A673 (cell line): Measurements from ENCODE around the gene TSPAN3. TPM values are rescaled to one million over a fixed set of nuclear protein-coding genes. Genes with fewer than 3 reads are reported as not detected.

Experiments used
- BruUV-seq: library from RNA; stranded (reverse); fragments of 400-500 nt; replicated peaks from 2 replicates; lab custom pipeline; 2021; lab: Mats Ljungman, UMichigan
- CTCF ChIA-PET: fragments of 300-600 bp; sonication (Branson Sonifier 250); formaldehyde crosslinking; loops from one replicate; lab custom pipeline; 2022; ENCODE audit warnings: antibody characterized with exemption; lab: Charles Lee
- POLR2A ChIA-PET: fragments of 300-600 bp; sonication (Branson Sonifier 250); formaldehyde crosslinking; loops from one replicate; lab custom pipeline; 2022; ENCODE audit warnings: antibody characterized with exemption; ENCODE audit not compliant: low non-redundant PET; lab: Charles Lee
- DNase-seq: peaks from one replicate; pipeline ENCODE4 v3.0.0-alpha.2; 2015; ENCODE audit warnings: low spot score
- H3K27ac ChIP-seq: fragments of 200-600 bp; sonication (generic); 2 replicates; pipeline ENCODE4 v1.5.1; 2016; ENCODE audit warnings: mixed run types, low read depth, mild to moderate bottlenecking, mixed read lengths, antibody characterized with exemption, low read length; ENCODE audit not compliant: poor library complexity, severe bottlenecking
- H3K27me3 ChIP-seq: fragments of 200-600 bp; sonication (generic); replicated peaks from 2 replicates; pipeline ENCODE4 v1.6.1; 2017; ENCODE audit warnings: mixed run types, low read depth, mild to moderate bottlenecking, mixed read lengths, antibody characterized with exemption, low read length; ENCODE audit not compliant: insufficient read depth, poor library complexity
- H3K36me3 ChIP-seq: fragments of 200-600 bp; sonication (generic); 2 replicates; pipeline ENCODE4 v1.6.1; 2016; ENCODE audit warnings: mixed run types, mild to moderate bottlenecking, mixed read lengths, antibody characterized with exemption, low read length; ENCODE audit not compliant: insufficient read depth, poor library complexity, severe bottlenecking
- H3K4me1 ChIP-seq: fragments of 200-600 bp; sonication (generic); 2 replicates; pipeline ENCODE4 v1.6.1; 2017; ENCODE audit warnings: mixed run types, mild to moderate bottlenecking, mixed read lengths, antibody characterized with exemption, low read length; ENCODE audit not compliant: insufficient read depth, poor library complexity, severe bottlenecking
- H3K4me3 ChIP-seq: fragments of 200-600 bp; sonication (generic); 2 replicates; pipeline ENCODE4 v1.5.1; 2016; ENCODE audit warnings: low read depth, mixed run types, mild to moderate bottlenecking, mixed read lengths, low read length; ENCODE audit not compliant: poor library complexity, severe bottlenecking
- H3K9me3 ChIP-seq: fragments of 200-600 bp; sonication (generic); 2 replicates; pipeline ENCODE4 v1.6.1; 2016; ENCODE audit warnings: mixed run types, low read depth, mild to moderate bottlenecking, mixed read lengths, antibody characterized with exemption, low read length; ENCODE audit not compliant: poor library complexity, severe bottlenecking
- CTCF ChIP-seq: fragments of 300-800, 200-600 bp; sonication (generic); conservative IDR thresholded peaks from 2 replicates; pipeline ENCODE4 v1.5.1; 2017; ENCODE audit warnings: low read depth, mild to moderate bottlenecking, antibody characterized with exemption, low read length, moderate library complexity, mixed read lengths
- EZH2 ChIP-seq: fragments of 200-600 bp; sonication (generic); IDR thresholded peaks from 2 replicates; pipeline ENCODE4 v1.6.1; 2017; ENCODE audit warnings: borderline replicate concordance, low read depth, mild to moderate bottlenecking, mixed read lengths, antibody characterized with exemption, low read length; ENCODE audit not compliant: poor library complexity, severe bottlenecking
- intact Hi-C: fragments of 100-400 bp; cut with micrococcal nuclease; formaldehyde crosslinking; loops from one replicate; pipeline ENCODE4 v1.10.0; 2022; ENCODE audit not compliant: unreplicated experiment
- total RNA-seq: library from RNA; stranded (reverse); gene quantifications from 2 replicates; pipeline ENCODE4 v1.2.3, GENCODE V29; 2021

The TSPAN3 gene
- total RNA-seq, 1 experiment from 2014 or later = 224 TPM

- no TSS peak for BruUV-seq
- POLR2A ChIA-PET = no interaction called here
- peaks cover 6% of the 10 kb centered on the region for H3K4me1 ChIP-seq
- H3K4me3 ChIP-seq = no peak overlapping the region
- CTCF ChIA-PET = no interaction called here
- H3K27ac ChIP-seq = no peak overlapping the region
- H3K9me3 ChIP-seq = no peaks in the 10 kb centered on the region
- TF ChIP-seq CTCF = no peak
- TF ChIP-seq EZH2 = no peak
- intact Hi-C loops = no loop called here
- no peaks in the 10 kb centered on the region for H3K27me3 ChIP-seq
- DNase-seq = no peak
- H3K36me3 ChIP-seq = no peaks in the 10 kb centered on the region
These were observed 25.2 kb upstream of the TSPAN3 start for GRCh38 chr15:77096138-77096537.

- peak; percentile 61 for TF ChIP-seq CTCF
- no peak for TF ChIP-seq EZH2
- Histone ChIP-seq H3K36me3 (no peaks in the 10 kb centered on the region), H3K27me3 (no peaks in the 10 kb centered on the region), H3K27ac (no peak overlapping the region), H3K9me3 (no peaks in the 10 kb centered on the region), H3K4me3 (no peak overlapping the region), H3K4me1 (peaks cover 6% of the 10 kb centered on the region)
- intact Hi-C loops = no loop called here
- POLR2A ChIA-PET = no interaction called here
- BruUV-seq = no TSS peak
- peak; percentile 45 for DNase-seq
- CTCF ChIA-PET = interaction anchor here (0.6 kb wide), 1 partner anchor 380 kb away, joined by 4 read pairs; no protein-coding TSS in a partner anchor
These were observed 23.6 kb upstream of the TSPAN3 start for GRCh38 chr15:77094397-77095030.

GRCh38 chr15:77093436-77093835, 22.5 kb upstream of the TSPAN3 start:
- POLR2A ChIA-PET = no interaction called here
- H3K27ac ChIP-seq = no peak overlapping the region
- BruUV-seq = no TSS peak
- no peak overlapping the region for H3K4me3 ChIP-seq
- no peaks in the 10 kb centered on the region for H3K27me3 ChIP-seq
- H3K9me3 ChIP-seq = no peaks in the 10 kb centered on the region
- H3K36me3 ChIP-seq = no peaks in the 10 kb centered on the region
- intact Hi-C loops = no loop called here
- TF ChIP-seq EZH2 = no peak
- no peak for TF ChIP-seq CTCF
- peaks cover 6% of the 10 kb centered on the region for H3K4me1 ChIP-seq
- no peak for DNase-seq
- CTCF ChIA-PET = no interaction called here
